Measurements from ENCODE around the gene GJC2.

The GJC2 gene

DNA sequence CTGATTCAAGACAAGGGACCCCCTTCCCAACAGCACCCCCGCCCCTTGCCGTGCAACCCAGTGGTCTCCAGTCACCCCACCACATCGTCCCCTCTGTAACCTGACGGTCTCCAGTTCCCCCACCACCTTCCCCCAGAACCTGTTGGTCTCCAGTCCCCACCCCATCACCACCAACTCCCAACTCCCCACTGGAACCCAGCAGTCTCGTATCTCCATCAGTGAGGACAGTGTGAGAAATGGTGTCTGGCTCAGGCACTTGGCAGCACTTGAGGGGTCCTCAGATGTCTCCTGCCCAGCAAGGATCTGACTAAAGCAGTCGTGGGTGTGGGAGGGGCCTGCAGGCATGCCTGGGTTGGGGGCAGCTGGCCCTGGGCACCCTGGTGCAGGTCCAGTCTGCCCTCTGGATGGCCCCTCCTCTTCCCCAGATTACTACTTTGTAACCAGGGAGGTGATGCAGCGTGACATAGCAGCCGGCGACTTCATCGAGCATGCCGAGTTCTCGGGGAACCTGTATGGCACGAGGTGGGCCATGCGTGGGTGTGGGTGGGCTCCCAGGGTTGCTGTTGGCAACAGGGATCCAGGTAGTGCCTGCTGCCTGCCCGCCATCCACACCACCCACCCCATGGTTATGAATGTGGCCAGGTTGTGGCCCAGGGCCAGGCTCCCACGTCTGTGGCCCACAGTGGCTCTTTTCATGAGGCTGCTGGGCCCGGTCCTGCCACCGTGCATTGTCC is 3.1 kb upstream of the GJC2 start:
- no peak overlapping the region for H3K4me3 ChIP-seq (ENCODE audit: low read depth, low read length)
- no peak overlapping the region for H3K9ac ChIP-seq (ENCODE audit: low read length)
- H3K36me3 ChIP-seq (ENCODE audit: control insufficient read depth, insufficient read depth, low read length): peaks cover 18% of the 10 kb centered on the region
- no peaks in the 10 kb centered on the region for H3K27me3 ChIP-seq (ENCODE audit: control insufficient read depth, insufficient read depth, low read length)
- H3K9me3 ChIP-seq (ENCODE audit: control insufficient read depth, insufficient read depth, low read depth, low read length): no peaks in the 10 kb centered on the region
- H3K4me1 ChIP-seq (ENCODE audit: control insufficient read depth, insufficient read depth, low read length): peaks cover 16% of the 10 kb centered on the region
- no peak overlapping the region for H3K27ac ChIP-seq (ENCODE audit: low read depth, low read length)

- no peak overlapping the region for H3K9ac ChIP-seq (ENCODE audit: low read length)
- no peaks in the 10 kb centered on the region for H3K9me3 ChIP-seq (ENCODE audit: control insufficient read depth, insufficient read depth, low read depth, low read length)
- H3K27me3 ChIP-seq (ENCODE audit: control insufficient read depth, insufficient read depth, low read length): no peaks in the 10 kb centered on the region
- peaks cover 18% of the 10 kb centered on the region for H3K36me3 ChIP-seq (ENCODE audit: control insufficient read depth, insufficient read depth, low read length)
- no peak overlapping the region for H3K27ac ChIP-seq (ENCODE audit: low read depth, low read length)
- no peak overlapping the region for H3K4me3 ChIP-seq (ENCODE audit: low read depth, low read length)
- H3K4me1 ChIP-seq (ENCODE audit: control insufficient read depth, insufficient read depth, low read length): peaks cover 14% of the 10 kb centered on the region
Measured at GRCh38 chr1:228147151-228147693, 2.5 kb upstream of the GJC2 start.

GRCh38 chr1:228147768-228148167 is 2.0 kb upstream of the GJC2 start:
- H3K4me1 ChIP-seq (ENCODE audit: control insufficient read depth, insufficient read depth, low read length): peaks cover 14% of the 10 kb centered on the region
- H3K9ac ChIP-seq (ENCODE audit: low read length): no peak overlapping the region
- no peak overlapping the region for H3K27ac ChIP-seq (ENCODE audit: low read depth, low read length)
- peaks cover 18% of the 10 kb centered on the region for H3K36me3 ChIP-seq (ENCODE audit: control insufficient read depth, insufficient read depth, low read length)
- H3K4me3 ChIP-seq (ENCODE audit: low read depth, low read length): no peak overlapping the region
- H3K27me3 ChIP-seq (ENCODE audit: control insufficient read depth, insufficient read depth, low read length): no peaks in the 10 kb centered on the region
- no peaks in the 10 kb centered on the region for H3K9me3 ChIP-seq (ENCODE audit: control insufficient read depth, insufficient read depth, low read depth, low read length)

- Histone ChIP-seq H3K9ac (ENCODE audit: low read length) (no peak overlapping the region), H3K4me3 (ENCODE audit: low read depth, low read length) (no peak overlapping the region), H3K27ac (ENCODE audit: low read depth, low read length) (no peak overlapping the region), H3K9me3 (ENCODE audit: control insufficient read depth, insufficient read depth, low read depth, low read length) (no peaks in the 10 kb centered on the region), H3K27me3 (ENCODE audit: control insufficient read depth, insufficient read depth, low read length) (no peaks in the 10 kb centered on the region), H3K4me1 (ENCODE audit: control insufficient read depth, insufficient read depth, low read length) (peaks cover 14% of the 10 kb centered on the region), H3K36me3 (ENCODE audit: control insufficient read depth, insufficient read depth, low read length) (peaks cover 18% of the 10 kb centered on the region)
Measured at GRCh38 chr1:228148196-228148861, 1.4 kb upstream of the GJC2 start.

GRCh38 chr1:228148935-228149405 is 760 bp upstream of the GJC2 start:
- H3K9me3 ChIP-seq (ENCODE audit: control insufficient read depth, insufficient read depth, low read depth, low read length): no peaks in the 10 kb centered on the region
- H3K27me3 ChIP-seq (ENCODE audit: control insufficient read depth, insufficient read depth, low read length): no peaks in the 10 kb centered on the region
- H3K36me3 ChIP-seq (ENCODE audit: control insufficient read depth, insufficient read depth, low read length): peaks cover 18% of the 10 kb centered on the region
- peaks cover 14% of the 10 kb centered on the region for H3K4me1 ChIP-seq (ENCODE audit: control insufficient read depth, insufficient read depth, low read length)
- H3K27ac ChIP-seq (ENCODE audit: low read depth, low read length): peak overlapping the region; percentile 85
- no peak overlapping the region for H3K4me3 ChIP-seq (ENCODE audit: low read depth, low read length)
- peak overlapping the region; percentile 45 for H3K9ac ChIP-seq (ENCODE audit: low read length)

DNA sequence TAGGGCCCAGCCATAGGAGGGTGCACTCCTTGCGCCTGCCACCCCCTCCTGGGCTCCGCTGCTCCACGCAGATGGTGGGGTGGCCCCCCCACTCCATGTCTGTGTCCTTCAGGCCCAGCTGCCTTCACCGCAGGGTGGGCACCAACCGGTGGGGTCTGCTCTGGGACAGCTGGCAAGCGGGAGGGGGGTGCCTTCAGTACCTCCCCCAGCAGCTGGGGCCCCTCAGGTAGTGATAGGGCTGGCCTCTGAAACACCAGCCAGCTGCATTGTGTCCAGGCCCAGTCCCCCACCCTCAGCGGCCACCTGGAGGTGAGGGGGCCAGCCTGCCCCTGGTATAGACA is 360 bp downstream of the GJC2 start:
- Histone ChIP-seq H3K27ac (ENCODE audit: low read depth, low read length) (peak overlapping the region; percentile 85; the same call in 1 of the 2 replicates), H3K9ac (ENCODE audit: low read length) (no peak overlapping the region), H3K4me3 (ENCODE audit: low read depth, low read length) (no peak overlapping the region), H3K36me3 (ENCODE audit: control insufficient read depth, insufficient read depth, low read length) (peaks cover 18% of the 10 kb centered on the region), H3K27me3 (ENCODE audit: control insufficient read depth, insufficient read depth, low read length) (no peaks in the 10 kb centered on the region), H3K4me1 (ENCODE audit: control insufficient read depth, insufficient read depth, low read length) (peaks cover 16% of the 10 kb centered on the region), H3K9me3 (ENCODE audit: control insufficient read depth, insufficient read depth, low read depth, low read length) (no peaks in the 10 kb centered on the region)

- Histone ChIP-seq H3K9ac (ENCODE audit: low read length) (no peak overlapping the region), H3K9me3 (ENCODE audit: control insufficient read depth, insufficient read depth, low read depth, low read length) (no peaks in the 10 kb centered on the region), H3K27ac (ENCODE audit: low read depth, low read length) (0 out of 2 replicates have a peak overlapping the region, but pooled peaks have one; percentile 85), H3K4me3 (ENCODE audit: low read depth, low read length) (no peak overlapping the region), H3K36me3 (ENCODE audit: control insufficient read depth, insufficient read depth, low read length) (peaks cover 15% of the 10 kb centered on the region), H3K27me3 (ENCODE audit: control insufficient read depth, insufficient read depth, low read length) (no peaks in the 10 kb centered on the region), H3K4me1 (ENCODE audit: control insufficient read depth, insufficient read depth, low read length) (peaks cover 22% of the 10 kb centered on the region)
Measured at GRCh38 chr1:228150461-228151179, 890 bp downstream of the GJC2 start.

DNA sequence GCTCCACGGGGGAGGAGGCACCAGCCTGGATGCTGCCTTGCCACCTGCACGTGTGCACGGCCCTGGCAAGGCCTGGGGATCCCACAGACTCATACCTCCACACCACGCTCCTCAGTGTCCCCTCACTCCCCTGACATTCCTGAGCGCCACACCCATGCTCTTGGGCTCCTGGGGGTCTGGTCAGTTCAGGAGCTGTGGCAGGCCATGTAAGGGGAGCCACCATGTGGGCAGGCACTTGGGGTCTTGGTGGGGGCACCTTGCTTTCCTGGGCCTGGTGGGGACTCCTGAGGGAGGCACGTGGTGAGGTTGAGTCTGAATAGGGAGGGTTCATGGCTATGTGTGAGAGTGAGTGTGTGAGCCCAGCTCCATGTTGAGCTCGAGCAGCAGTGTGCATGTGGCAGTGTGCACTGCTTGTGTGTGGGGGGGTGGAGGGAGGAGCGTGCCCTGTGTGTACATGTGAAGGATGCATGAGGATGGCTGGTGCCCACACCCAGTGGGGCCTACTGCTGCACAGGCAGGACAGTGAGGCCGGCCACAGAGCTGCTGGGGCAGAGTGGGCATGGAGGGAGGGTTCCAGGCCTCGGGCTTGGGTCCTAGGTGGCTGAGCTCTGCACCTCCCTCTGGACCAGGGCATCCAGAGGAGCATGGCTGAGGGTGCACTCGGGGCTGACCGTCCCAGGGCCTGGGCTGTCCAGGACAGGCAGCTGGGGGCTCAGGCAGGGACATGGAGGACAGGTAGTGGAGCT is 1.6 kb downstream of the GJC2 start:
- Histone ChIP-seq H3K9me3 (ENCODE audit: control insufficient read depth, insufficient read depth, low read depth, low read length) (no peaks in the 10 kb centered on the region), H3K36me3 (ENCODE audit: control insufficient read depth, insufficient read depth, low read length) (peaks cover 12% of the 10 kb centered on the region), H3K9ac (ENCODE audit: low read length) (no peak overlapping the region), H3K4me3 (ENCODE audit: low read depth, low read length) (no peak overlapping the region), H3K4me1 (ENCODE audit: control insufficient read depth, insufficient read depth, low read length) (peaks cover 22% of the 10 kb centered on the region), H3K27ac (ENCODE audit: low read depth, low read length) (no peak overlapping the region), H3K27me3 (ENCODE audit: control insufficient read depth, insufficient read depth, low read length) (no peaks in the 10 kb centered on the region)

- H3K9ac ChIP-seq (ENCODE audit: low read length): no peak overlapping the region
- H3K27me3 ChIP-seq (ENCODE audit: control insufficient read depth, insufficient read depth, low read length): no peaks in the 10 kb centered on the region
- H3K4me1 ChIP-seq (ENCODE audit: control insufficient read depth, insufficient read depth, low read length): peaks cover 22% of the 10 kb centered on the region
- peaks cover 5% of the 10 kb centered on the region for H3K36me3 ChIP-seq (ENCODE audit: control insufficient read depth, insufficient read depth, low read length)
- no peaks in the 10 kb centered on the region for H3K9me3 ChIP-seq (ENCODE audit: control insufficient read depth, insufficient read depth, low read depth, low read length)
- no peak overlapping the region for H3K4me3 ChIP-seq (ENCODE audit: low read depth, low read length)
- H3K27ac ChIP-seq (ENCODE audit: low read depth, low read length): no peak overlapping the region
Measured at GRCh38 chr1:228152097-228152917, 2.6 kb downstream of the GJC2 start.

GRCh38 chr1:228152918-228153258 is 3.2 kb downstream of the GJC2 start:
- peaks cover 3% of the 10 kb centered on the region; the same call in 1 of the 2 replicates for H3K27me3 ChIP-seq (ENCODE audit: control insufficient read depth, insufficient read depth, low read length)
- H3K36me3 ChIP-seq (ENCODE audit: control insufficient read depth, insufficient read depth, low read length): peaks cover 3% of the 10 kb centered on the region
- H3K27ac ChIP-seq (ENCODE audit: low read depth, low read length): no peak overlapping the region
- H3K9me3 ChIP-seq (ENCODE audit: control insufficient read depth, insufficient read depth, low read depth, low read length): no peaks in the 10 kb centered on the region
- no peak overlapping the region for H3K4me3 ChIP-seq (ENCODE audit: low read depth, low read length)
- peaks cover 22% of the 10 kb centered on the region for H3K4me1 ChIP-seq (ENCODE audit: control insufficient read depth, insufficient read depth, low read length)
- H3K9ac ChIP-seq (ENCODE audit: low read length): no peak overlapping the region
